GM06990 (cell line): ENCODE results near the gene EP400.

Experiments
- DNase-seq: peaks from one replicate; pipeline ENCODE4 v3.0.0-alpha.2; 2011; ENCODE audit not compliant: insufficient read length; ENCODE audit errors: extremely low read depth
- H3K27me3 ChIP-seq: replicated peaks from 2 replicates; pipeline ENCODE4 v1.6.0; 2011; ENCODE audit warnings: low read length; ENCODE audit not compliant: control insufficient read depth, insufficient read depth
- H3K36me3 ChIP-seq: 2 replicates; pipeline ENCODE4 v1.5.1; 2011; ENCODE audit warnings: low read length; ENCODE audit not compliant: control insufficient read depth, insufficient read depth
- H3K4me3 ChIP-seq: replicated peaks from 2 replicates; pipeline ENCODE4 v1.5.1; 2011; ENCODE audit warnings: low read depth, mild to moderate bottlenecking, control low read depth, low read length
- TF ChIP-seq, protein P1 (sequence below): IDR thresholded peaks from 2 replicates; pipeline ENCODE4 v1.5.1; 2011; ENCODE audit warnings: low read length, control low read depth, mild to moderate bottlenecking, inconsistent platforms; ENCODE audit not compliant: insufficient read depth, poor library complexity, severe bottlenecking

The EP400 gene

DNA sequence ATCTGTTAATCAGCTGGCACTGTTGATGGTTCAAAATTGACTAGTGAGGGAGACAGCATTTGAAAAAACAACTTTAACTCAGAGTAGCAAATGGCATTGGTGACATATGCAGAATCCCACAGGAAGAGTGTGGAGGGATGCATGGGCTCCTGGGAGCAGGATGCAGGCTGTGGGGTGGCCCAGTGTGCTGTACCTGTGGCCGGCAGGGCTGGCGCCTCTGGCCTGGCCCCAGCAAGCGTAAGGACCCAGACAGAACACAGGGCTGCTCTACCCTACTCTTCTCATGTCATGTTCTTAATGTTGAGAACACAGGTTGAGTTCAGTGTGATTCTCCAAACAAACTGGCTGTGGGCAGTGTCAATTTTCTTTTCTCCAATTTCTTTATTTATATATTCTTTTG lies 160.9 kb downstream of the EP400 start:
- DNase-seq = no peak
- Histone ChIP-seq H3K4me3 (no peak overlapping the region), H3K27me3 (no peaks in the 10 kb centered on the region), H3K36me3 (peaks cover 21% of the 10 kb centered on the region)
- TF ChIP-seq, protein P1, sequence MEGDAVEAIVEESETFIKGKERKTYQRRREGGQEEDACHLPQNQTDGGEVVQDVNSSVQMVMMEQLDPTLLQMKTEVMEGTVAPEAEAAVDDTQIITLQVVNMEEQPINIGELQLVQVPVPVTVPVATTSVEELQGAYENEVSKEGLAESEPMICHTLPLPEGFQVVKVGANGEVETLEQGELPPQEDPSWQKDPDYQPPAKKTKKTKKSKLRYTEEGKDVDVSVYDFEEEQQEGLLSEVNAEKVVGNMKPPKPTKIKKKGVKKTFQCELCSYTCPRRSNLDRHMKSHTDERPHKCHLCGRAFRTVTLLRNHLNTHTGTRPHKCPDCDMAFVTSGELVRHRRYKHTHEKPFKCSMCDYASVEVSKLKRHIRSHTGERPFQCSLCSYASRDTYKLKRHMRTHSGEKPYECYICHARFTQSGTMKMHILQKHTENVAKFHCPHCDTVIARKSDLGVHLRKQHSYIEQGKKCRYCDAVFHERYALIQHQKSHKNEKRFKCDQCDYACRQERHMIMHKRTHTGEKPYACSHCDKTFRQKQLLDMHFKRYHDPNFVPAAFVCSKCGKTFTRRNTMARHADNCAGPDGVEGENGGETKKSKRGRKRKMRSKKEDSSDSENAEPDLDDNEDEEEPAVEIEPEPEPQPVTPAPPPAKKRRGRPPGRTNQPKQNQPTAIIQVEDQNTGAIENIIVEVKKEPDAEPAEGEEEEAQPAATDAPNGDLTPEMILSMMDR = no peak

DNA sequence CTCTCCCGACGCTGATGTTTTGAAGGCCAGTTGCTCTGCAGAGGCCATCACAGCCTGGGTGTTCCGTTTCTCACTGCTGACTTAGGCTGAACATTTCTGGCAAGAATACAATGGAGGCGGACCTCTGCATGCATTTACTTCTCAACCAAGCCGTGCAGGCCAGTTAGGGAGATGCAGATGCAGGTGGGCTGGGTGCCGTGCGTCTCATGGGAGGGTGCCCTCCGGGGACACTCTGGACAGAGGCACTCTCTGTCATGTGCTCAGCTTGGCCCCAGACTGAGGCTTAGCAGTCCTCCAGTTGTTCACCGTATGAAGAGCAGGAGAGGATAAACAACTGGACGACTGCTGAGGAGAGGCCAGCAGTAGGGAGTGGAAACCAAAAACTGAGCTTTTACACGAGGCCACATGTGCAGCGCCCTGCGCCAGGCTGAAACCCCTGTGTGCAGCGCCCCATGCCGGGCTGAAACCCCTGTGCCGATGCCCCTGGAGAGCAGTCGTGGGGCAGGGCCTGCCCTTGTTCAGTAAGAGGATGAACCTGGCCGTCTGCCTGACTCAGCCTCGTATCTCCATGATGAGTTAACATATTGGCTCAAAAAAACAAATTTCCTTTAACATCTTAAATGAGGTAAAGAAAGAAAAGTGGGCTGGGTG lies 162.0 kb downstream of the EP400 start:
- H3K27me3 ChIP-seq = no peaks in the 10 kb centered on the region
- peaks cover 26% of the 10 kb centered on the region for H3K36me3 ChIP-seq
- no peak for DNase-seq
- H3K4me3 ChIP-seq = no peak overlapping the region
- TF ChIP-seq, protein P1 = no peak

DNA sequence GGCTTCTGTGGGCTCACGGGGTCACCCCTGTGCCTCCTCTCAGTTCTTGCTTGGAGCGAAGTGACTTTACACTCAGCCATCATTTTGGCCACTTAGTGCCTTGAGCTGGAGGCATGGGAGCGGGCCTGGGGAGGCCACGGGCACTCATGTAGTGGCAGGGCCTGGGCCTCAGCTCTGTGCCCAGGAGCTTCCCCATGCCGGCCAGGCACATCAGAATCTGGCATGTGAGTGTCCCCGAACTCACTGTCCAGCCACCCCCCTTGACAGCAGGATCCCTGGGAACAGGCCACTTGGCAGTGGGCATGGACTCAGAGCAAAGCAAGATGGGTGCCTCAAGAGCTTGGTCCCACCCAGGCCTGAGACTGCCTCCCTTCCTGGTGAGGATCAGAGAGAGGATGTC lies 164.9 kb downstream of the EP400 start:
- TF ChIP-seq, protein P1 = no peak
- no peak for DNase-seq

DNA sequence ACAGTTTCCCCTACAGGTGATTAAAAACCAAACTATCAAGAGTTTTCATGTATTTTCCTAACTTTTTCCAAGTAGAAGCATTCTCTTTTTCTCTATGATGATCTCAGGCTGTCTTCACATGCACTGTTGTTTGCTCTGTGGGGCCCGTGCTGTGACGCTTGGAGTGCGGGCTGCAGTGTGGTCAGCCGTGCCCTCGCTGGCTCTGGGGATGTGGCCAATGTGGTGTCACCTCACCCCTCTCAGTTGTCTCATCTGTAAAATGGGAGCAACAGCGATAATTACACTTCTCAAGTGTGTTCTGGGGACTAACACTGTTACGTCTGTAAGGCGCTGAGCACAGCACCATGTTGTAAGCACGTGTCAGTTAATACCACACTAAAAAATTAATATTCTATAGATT lies 165.8 kb downstream of the EP400 start:
- TF ChIP-seq, protein P1 = no peak
- H3K27me3 ChIP-seq = no peaks in the 10 kb centered on the region
- H3K36me3 ChIP-seq = peaks cover 24% of the 10 kb centered on the region
- DNase-seq = no peak
- H3K4me3 ChIP-seq = no peak overlapping the region

More for the DNA sequence above, 164.9 kb downstream of the EP400 start:
- Histone ChIP-seq H3K27me3 (no peaks in the 10 kb centered on the region), H3K4me3 (no peak overlapping the region), H3K36me3 (peaks cover 26% of the 10 kb centered on the region)

DNA sequence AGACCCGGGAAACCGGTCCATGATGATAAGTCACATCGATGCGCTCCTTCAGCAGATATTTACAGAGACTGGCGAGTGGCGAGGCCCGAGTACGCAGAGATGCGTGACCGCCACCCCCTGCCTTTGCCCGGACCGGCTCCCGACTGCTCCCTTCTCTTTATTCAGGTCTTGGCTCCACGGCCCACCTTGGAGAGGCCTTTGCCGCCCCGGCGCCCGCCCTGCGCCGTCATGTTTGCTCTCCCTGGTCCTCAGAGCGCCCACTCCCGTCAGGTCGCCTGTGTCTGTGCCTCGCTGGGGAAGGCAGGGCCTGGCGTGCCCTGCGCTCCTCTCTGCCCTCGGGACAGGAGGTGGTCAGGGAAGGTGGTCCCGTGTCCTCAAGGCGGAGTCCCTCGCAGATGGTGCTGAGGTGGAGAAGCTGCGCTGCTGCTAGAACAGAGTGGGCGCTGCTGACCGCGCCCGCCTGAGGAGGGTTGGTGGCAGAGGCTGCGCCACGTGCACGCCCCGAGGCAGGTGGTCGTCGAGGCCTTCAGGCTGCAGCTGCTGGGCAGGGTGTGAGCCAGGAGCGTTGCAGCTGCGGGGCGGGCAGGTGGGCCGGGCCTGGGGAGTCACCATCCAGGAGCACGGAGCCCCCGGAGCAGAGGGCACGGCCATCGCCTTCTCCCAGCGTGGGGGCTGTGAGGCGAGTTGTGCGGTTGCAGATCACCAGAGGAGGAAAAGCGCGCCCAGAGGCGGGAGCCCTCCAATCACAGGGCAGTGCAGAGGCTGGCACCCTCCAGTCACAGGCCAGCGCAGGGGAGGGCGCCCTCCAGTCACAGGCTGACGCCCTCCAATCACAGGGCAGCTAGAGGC lies 167.2 kb downstream of the EP400 start:
- no peak for DNase-seq
- H3K27me3 ChIP-seq = no peaks in the 10 kb centered on the region
- peaks cover 20% of the 10 kb centered on the region for H3K36me3 ChIP-seq
- TF ChIP-seq, protein P1 = no peak
- H3K4me3 ChIP-seq = no peak overlapping the region
